Measurements from ENCODE around the gene SURF1. TPM values are rescaled to one million over a fixed set of nuclear protein-coding genes. Genes with fewer than 3 reads are reported as not detected.

SURF1 gene
- total and polyA plus RNA-seq, 10 of the 15 experiments (the other 5 are each of a cell fraction or from before 2014, with no cell fraction given): 17.9 to 46.4 (median 29.6) TPM

- TF ChIP-seq, protein P1, sequence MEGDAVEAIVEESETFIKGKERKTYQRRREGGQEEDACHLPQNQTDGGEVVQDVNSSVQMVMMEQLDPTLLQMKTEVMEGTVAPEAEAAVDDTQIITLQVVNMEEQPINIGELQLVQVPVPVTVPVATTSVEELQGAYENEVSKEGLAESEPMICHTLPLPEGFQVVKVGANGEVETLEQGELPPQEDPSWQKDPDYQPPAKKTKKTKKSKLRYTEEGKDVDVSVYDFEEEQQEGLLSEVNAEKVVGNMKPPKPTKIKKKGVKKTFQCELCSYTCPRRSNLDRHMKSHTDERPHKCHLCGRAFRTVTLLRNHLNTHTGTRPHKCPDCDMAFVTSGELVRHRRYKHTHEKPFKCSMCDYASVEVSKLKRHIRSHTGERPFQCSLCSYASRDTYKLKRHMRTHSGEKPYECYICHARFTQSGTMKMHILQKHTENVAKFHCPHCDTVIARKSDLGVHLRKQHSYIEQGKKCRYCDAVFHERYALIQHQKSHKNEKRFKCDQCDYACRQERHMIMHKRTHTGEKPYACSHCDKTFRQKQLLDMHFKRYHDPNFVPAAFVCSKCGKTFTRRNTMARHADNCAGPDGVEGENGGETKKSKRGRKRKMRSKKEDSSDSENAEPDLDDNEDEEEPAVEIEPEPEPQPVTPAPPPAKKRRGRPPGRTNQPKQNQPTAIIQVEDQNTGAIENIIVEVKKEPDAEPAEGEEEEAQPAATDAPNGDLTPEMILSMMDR (IDR thresholded peaks at IDR 0.05 in 2 of 3, conservative IDR thresholded peaks at IDR 0.05 in 1 of 3; ENCODE audit: control insufficient read depth in 2 of 3, extremely low read depth in 1 of 3, insufficient read depth in 1 of 3, low read depth in 3 of 3, low read length in 3 of 3): peak; percentile 4 to 33 (median 27); a peak in 2 of 6 replicates
- TF ChIP-seq, protein P2, sequence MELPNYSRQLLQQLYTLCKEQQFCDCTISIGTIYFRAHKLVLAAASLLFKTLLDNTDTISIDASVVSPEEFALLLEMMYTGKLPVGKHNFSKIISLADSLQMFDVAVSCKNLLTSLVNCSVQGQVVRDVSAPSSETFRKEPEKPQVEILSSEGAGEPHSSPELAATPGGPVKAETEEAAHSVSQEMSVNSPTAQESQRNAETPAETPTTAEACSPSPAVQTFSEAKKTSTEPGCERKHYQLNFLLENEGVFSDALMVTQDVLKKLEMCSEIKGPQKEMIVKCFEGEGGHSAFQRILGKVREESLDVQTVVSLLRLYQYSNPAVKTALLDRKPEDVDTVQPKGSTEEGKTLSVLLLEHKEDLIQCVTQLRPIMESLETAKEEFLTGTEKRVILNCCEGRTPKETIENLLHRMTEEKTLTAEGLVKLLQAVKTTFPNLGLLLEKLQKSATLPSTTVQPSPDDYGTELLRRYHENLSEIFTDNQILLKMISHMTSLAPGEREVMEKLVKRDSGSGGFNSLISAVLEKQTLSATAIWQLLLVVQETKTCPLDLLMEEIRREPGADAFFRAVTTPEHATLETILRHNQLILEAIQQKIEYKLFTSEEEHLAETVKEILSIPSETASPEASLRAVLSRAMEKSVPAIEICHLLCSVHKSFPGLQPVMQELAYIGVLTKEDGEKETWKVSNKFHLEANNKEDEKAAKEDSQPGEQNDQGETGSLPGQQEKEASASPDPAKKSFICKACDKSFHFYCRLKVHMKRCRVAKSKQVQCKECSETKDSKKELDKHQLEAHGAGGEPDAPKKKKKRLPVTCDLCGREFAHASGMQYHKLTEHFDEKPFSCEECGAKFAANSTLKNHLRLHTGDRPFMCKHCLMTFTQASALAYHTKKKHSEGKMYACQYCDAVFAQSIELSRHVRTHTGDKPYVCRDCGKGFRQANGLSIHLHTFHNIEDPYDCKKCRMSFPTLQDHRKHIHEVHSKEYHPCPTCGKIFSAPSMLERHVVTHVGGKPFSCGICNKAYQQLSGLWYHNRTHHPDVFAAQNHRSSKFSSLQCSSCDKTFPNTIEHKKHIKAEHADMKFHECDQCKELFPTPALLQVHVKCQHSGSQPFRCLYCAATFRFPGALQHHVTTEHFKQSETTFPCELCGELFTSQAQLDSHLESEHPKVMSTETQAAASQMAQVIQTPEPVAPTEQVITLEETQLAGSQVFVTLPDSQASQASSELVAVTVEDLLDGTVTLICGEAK (IDR thresholded peaks at IDR 0.05; ENCODE audit: borderline replicate concordance): no peak
- no peak for TF ChIP-seq ZZZ3 (IDR thresholded peaks at IDR 0.05; ENCODE audit: control insufficient read depth, insufficient read length, low read depth)
- TF ChIP-seq ASH2L (IDR thresholded peaks at IDR 0.05; ENCODE audit: borderline replicate concordance, low read depth): no peak
- TF ChIP-seq NBN (IDR thresholded peaks at IDR 0.05): no peak
- no peak for TF ChIP-seq PRDM15 (CRISPR knock-in tag; IDR thresholded peaks at IDR 0.05)
- TF ChIP-seq IKZF1 (conservative IDR thresholded peaks at IDR 0.05): no peak
- TF ChIP-seq ZNF384 (IDR thresholded peaks at IDR 0.05; ENCODE audit: borderline replicate concordance, low read depth, low read length): no peak
- TF ChIP-seq, protein P3, sequence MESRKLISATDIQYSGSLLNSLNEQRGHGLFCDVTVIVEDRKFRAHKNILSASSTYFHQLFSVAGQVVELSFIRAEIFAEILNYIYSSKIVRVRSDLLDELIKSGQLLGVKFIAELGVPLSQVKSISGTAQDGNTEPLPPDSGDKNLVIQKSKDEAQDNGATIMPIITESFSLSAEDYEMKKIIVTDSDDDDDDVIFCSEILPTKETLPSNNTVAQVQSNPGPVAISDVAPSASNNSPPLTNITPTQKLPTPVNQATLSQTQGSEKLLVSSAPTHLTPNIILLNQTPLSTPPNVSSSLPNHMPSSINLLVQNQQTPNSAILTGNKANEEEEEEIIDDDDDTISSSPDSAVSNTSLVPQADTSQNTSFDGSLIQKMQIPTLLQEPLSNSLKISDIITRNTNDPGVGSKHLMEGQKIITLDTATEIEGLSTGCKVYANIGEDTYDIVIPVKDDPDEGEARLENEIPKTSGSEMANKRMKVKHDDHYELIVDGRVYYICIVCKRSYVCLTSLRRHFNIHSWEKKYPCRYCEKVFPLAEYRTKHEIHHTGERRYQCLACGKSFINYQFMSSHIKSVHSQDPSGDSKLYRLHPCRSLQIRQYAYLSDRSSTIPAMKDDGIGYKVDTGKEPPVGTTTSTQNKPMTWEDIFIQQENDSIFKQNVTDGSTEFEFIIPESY (IDR thresholded peaks at IDR 0.05): no peak
- no peak for TF ChIP-seq PAX5 (IDR thresholded peaks at IDR 0.05; ENCODE audit: borderline replicate concordance, low read depth, low read length)
Measured at GRCh38 chr9:133396952-133397351, 40.7 kb upstream of the SURF1 start (continued).
